Measurements from ENCODE around the gene GUCY1A1.

GUCY1A1 gene

DNA sequence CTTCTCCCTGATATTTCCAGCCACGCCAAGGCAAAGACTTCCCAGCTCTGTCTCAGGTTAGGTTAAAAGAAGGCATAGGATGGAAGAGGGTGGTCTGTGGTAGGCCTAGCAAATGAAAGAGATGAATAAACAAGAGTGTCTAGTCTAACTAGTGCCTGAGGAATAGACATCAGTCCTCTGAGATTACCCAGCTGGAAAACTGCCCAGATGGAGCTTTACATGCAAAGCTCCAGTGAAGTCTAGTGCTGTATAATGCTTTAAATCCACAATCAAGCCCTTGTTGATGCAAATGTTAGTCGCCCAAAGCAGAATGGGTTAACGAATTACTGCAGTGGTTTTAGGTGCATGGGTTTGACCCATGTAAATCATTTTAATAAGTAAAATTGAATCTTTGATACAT lies 67.4 kb downstream of the GUCY1A1 start:
- no peak for DNase-seq (ENCODE audit: low spot score)
- no peak overlapping the region for H3K27ac ChIP-seq
- TF ChIP-seq, protein P1, sequence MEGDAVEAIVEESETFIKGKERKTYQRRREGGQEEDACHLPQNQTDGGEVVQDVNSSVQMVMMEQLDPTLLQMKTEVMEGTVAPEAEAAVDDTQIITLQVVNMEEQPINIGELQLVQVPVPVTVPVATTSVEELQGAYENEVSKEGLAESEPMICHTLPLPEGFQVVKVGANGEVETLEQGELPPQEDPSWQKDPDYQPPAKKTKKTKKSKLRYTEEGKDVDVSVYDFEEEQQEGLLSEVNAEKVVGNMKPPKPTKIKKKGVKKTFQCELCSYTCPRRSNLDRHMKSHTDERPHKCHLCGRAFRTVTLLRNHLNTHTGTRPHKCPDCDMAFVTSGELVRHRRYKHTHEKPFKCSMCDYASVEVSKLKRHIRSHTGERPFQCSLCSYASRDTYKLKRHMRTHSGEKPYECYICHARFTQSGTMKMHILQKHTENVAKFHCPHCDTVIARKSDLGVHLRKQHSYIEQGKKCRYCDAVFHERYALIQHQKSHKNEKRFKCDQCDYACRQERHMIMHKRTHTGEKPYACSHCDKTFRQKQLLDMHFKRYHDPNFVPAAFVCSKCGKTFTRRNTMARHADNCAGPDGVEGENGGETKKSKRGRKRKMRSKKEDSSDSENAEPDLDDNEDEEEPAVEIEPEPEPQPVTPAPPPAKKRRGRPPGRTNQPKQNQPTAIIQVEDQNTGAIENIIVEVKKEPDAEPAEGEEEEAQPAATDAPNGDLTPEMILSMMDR (IDR thresholded peaks at IDR 0.05): no peak

DNA sequence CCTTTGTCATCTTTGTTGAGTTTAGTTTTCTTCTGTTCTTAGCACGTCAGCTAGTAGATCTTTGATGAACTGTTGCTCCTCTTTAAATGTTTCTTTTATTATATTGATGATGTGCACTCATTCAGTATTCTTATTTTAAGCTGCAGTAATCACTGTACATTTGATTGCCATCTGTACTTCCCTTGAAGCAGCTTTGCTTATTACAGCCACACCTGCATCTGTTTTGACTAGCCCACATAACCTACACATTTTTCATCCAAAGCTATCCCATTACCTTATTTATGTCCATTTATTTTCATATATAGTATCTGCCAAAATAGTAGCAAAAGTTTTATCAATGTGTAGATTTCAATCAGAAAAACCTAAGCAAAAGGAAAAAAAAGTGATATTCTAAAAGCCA lies 68.3 kb downstream of the GUCY1A1 start:
- TF ChIP-seq, protein P1 (IDR thresholded peaks at IDR 0.05): no peak
- H3K27ac ChIP-seq: no peak overlapping the region
- DNase-seq (ENCODE audit: low spot score): no peak
- no peak overlapping the region for H3K4me3 ChIP-seq

More for the DNA sequence above, 67.4 kb downstream of the GUCY1A1 start:
- H3K4me3 ChIP-seq: no peak overlapping the region

DNA sequence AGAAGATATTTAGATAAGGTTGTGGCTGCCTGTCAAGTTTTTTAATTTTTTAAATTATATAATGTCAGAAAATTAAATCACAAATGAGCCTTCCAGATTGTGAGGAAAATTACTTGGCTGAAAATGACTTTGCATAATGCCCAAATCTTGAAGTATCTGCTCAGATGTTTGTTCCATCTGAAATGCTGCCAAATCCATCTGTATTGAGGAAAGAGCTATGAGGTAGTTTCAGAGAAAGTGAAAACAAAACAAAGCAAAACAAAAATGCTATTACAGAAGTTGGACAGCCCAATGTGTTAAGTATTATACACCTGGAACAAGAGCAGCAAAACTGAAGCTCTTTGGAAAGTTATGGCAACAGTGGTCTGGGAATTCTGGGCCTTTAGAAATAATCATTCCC lies 68.8 kb downstream of the GUCY1A1 start:
- H3K27ac ChIP-seq: no peak overlapping the region
- DNase-seq (ENCODE audit: low spot score): no peak
- no peak overlapping the region for H3K4me3 ChIP-seq
- TF ChIP-seq, protein P1 (IDR thresholded peaks at IDR 0.05): no peak

DNA sequence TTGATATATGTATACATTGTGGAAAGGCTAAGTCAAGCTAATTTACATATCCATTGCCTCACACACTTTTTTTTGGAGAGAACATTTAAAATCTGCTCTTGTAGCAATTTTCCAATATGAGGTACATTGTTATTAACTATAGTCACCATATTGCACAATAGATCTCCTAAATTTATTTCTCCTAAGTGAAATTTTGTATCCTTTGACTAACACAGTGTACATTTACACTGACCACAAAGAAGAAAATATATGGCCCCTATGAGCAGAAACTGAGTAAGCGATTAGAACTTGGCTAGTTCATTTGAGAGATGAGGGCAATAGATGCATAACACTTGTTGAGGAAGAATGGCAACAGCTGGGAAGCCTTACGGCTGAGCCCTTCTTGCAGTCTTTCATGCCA lies 71.9 kb downstream of the GUCY1A1 start:
- Histone ChIP-seq H3K4me3 (no peak overlapping the region), H3K27ac (no peak overlapping the region)
- TF ChIP-seq, protein P1 (IDR thresholded peaks at IDR 0.05): no peak
- no peak for DNase-seq (ENCODE audit: low spot score)

DNA sequence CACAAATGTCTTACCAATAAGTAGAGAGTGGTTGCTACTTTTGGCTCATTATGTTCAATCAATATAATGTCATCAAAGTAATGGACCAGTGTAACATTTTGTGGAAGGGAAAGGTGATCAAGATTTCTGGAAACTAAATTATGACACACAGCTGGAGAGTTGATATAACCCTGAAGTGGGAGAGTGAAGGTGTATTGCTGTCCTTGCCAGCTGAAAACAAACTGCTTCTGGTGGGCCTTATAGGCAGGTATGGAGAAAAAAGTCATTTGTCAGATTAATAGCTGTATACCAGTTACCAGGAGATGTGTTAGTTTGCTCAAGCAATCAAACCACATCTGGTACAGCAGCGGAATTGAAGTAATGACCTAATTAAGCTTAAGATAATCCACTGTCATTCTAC lies 74.9 kb downstream of the GUCY1A1 start:
- Histone ChIP-seq H3K4me3 (no peak overlapping the region), H3K27ac (no peak overlapping the region)
- TF ChIP-seq, protein P1 (IDR thresholded peaks at IDR 0.05): no peak
- no peak for DNase-seq (ENCODE audit: low spot score)

DNA sequence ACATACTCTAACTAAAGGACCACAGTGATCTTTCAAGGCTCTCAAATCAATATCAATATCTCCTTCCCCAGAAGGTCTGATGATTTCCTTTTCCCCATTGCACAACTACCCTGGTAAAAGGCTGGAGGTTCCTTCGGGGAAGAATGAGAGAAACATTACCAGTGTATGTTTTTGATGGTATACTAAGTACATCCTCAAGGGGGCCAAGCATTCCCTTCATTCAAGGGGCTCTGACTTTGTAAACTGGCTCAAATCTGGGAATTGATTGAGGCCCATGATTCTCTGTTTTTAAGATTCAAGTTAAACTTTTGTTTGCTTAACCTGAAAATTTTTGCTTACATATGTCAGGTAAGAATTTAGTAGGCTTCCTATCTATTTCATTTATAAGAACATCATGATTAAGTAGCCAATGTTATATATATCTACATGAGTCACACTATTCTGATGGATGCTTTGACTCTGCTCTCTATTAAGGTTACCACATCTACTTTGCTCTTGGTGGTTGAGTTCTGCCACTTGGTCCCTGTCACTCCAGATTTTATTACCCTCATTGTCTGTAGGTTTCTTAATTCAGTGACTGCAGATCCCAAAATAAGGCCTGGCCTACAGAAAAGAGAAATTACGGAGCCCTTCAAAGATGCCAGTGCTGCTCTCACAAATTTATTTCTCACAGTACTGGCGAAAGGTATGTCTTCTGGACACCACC lies 75.8 kb downstream of the GUCY1A1 start:
- H3K4me3 ChIP-seq: no peak overlapping the region
- DNase-seq (ENCODE audit: low spot score): no peak
- no peak overlapping the region for H3K27ac ChIP-seq
- TF ChIP-seq, protein P1 (IDR thresholded peaks at IDR 0.05): no peak

DNA sequence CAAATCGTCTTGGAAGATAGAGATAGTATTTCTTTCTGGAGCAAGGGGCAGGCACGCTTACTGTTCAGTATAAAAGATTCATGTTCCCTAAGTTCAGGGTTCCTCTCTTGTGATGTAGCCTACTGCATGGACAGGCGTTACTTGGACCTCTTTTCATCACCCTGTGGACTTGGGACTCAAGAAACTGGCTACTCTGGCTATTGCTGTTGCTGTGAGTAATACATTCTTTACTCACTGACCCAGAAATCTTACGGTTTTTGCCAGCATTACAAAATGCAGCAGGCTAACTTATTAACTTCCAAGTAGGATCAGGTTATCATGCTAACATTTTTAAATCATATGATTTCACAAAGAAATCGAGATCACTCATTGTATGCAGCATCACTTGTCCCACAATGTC lies 79.3 kb downstream of the GUCY1A1 start:
- Histone ChIP-seq H3K4me3 (no peak overlapping the region), H3K27ac (no peak overlapping the region)
- TF ChIP-seq, protein P1 (IDR thresholded peaks at IDR 0.05): no peak
- no peak for DNase-seq (ENCODE audit: low spot score)
